Right lobe of liver (tissue), 6 donors: ENCODE data around the gene DDX52. TPM values are rescaled to one million over a fixed set of nuclear protein-coding genes. Genes with fewer than 3 reads are reported as not detected.

ENCODE experiments used
- ATAC-seq, 4 donors: fragments of 200-7000 bp; cut with Tn5 transposase; one replicate each; pipeline ENCODE4 v1.9.1; 2020; ENCODE audit warnings: mild to moderate bottlenecking in 4 of 4, moderate library complexity in 4 of 4
- DNase-seq, 3 donors: peaks; one replicate each; pipeline ENCODE4 v3.0.0-alpha.2; 2020
- H3K27ac ChIP-seq, 3 donors: fragments of 200-600 bp; one replicate each; pipeline ENCODE4 v1.8.0; 2022
- H3K27me3 ChIP-seq, 2 donors: fragments of 200-600 bp; one replicate each; pipeline ENCODE4 v1.8.0; 2022
- H3K36me3 ChIP-seq, 4 donors: fragments of 200-600 bp; sonication (generic) in 1 of 4; one replicate each; pipeline versions ENCODE4 v1.5.1 to v1.8.0; 2017 to 2022; ENCODE audit warnings: control low read depth in 1 of 4
- H3K4me1 ChIP-seq, 4 donors: fragments of 200-600 bp; sonication (generic) in 1 of 4; one replicate each; pipeline versions ENCODE4 v1.5.1 to v1.8.0; 2017 to 2022; ENCODE audit warnings: control low read depth in 1 of 4
- H3K4me3 ChIP-seq, 3 donors: fragments of 200-600 bp; one replicate each; pipeline ENCODE4 v1.8.0; 2022
- H3K9me3 ChIP-seq, 4 donors: fragments of 200-600 bp; sonication (generic) in 1 of 4; one replicate each; pipeline versions ENCODE4 v1.5.1 to v1.8.0; 2017 to 2022; ENCODE audit warnings: control low read depth in 1 of 4
- POLR2A ChIP-seq: fragments of 450-650 bp; IDR thresholded peaks from one replicate; pipeline ENCODE4 v1.6.1; 2017; ENCODE audit warnings: antibody characterized with exemption, mild to moderate bottlenecking
- WGBS: methylation state at CpG from one replicate; pipeline ENCODE4 v1.1.6; 2018; ENCODE audit warnings: low coverage, low lambda C conversion rate; ENCODE audit not compliant: insufficient coverage; ENCODE audit errors: missing lambda C conversion rate; 5-methylcytosine and 5-hydroxymethylcytosine counted together
- intact Hi-C, 2 donors: fragments of 100-400 bp; cut with DNase I; formaldehyde crosslinking; loops; one replicate each; pipeline versions ENCODE4 v1.11.2 to v1.14.1; 2022
- total RNA-seq, 6 experiments: library from RNA; depleted of rRNA in 2 of 6; stranded (reverse); fragments of >200 nt in 2 of 6; fragmentation: NEBNext Ultra II Directional in 3 of 6; extraction: Animal tissue kit (Norgen Biotek cat#: 25700) in 3 of 6; gene quantifications; one replicate each; pipeline versions ENCODE4 v1.1.0 to v1.2.4, GENCODE V29; 2016 to 2023
- TF ChIP-seq, protein P1 (sequence below), 4 donors: fragments of 200-600 bp in 3 of 4; fragments of 450-650 bp in 1 of 4; IDR thresholded peaks; one replicate each; pipeline versions ENCODE4 v1.5.1 to v1.8.0; 2016 to 2022; ENCODE audit warnings: antibody characterized with exemption in 4 of 4, mild to moderate bottlenecking in 2 of 4
- donor health status: DM: no; HTN: yes; CAD: no.
- donor health status: DM: no; HTN: no; CAD: no.
- donor health status: DM: no; HTN: no; CAD: no.
- donor health status: DM: no; HTN: yes; CAD: no.
- donor health status: DM: no; HTN: yes; CAD: no.

The DDX52 gene
- total RNA-seq, 6 experiments from 2014 or later, result 11.8 to 14.4 (median 13.1) TPM

- no peaks in the 10 kb centered on the region for H3K9me3 ChIP-seq
- ATAC-seq, result no peak
- intact Hi-C loops, result no loop called here
- TF ChIP-seq, protein P1, sequence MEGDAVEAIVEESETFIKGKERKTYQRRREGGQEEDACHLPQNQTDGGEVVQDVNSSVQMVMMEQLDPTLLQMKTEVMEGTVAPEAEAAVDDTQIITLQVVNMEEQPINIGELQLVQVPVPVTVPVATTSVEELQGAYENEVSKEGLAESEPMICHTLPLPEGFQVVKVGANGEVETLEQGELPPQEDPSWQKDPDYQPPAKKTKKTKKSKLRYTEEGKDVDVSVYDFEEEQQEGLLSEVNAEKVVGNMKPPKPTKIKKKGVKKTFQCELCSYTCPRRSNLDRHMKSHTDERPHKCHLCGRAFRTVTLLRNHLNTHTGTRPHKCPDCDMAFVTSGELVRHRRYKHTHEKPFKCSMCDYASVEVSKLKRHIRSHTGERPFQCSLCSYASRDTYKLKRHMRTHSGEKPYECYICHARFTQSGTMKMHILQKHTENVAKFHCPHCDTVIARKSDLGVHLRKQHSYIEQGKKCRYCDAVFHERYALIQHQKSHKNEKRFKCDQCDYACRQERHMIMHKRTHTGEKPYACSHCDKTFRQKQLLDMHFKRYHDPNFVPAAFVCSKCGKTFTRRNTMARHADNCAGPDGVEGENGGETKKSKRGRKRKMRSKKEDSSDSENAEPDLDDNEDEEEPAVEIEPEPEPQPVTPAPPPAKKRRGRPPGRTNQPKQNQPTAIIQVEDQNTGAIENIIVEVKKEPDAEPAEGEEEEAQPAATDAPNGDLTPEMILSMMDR (IDR thresholded peaks at IDR 0.05), result no peak
- no peak for TF ChIP-seq POLR2A
- no peak for DNase-seq
- H3K4me1 ChIP-seq, result no peaks in the 10 kb centered on the region
- no peaks in the 10 kb centered on the region for H3K27me3 ChIP-seq
- no peak overlapping the region for H3K4me3 ChIP-seq
- H3K27ac ChIP-seq, result no peak overlapping the region
- H3K36me3 ChIP-seq, result no peaks in the 10 kb centered on the region
- WGBS, result 67% methylated on average over 6 of the region's 6 CpGs
Measured at GRCh38 chr17:37604556-37604955, 38.7 kb downstream of the DDX52 start.

DNA sequence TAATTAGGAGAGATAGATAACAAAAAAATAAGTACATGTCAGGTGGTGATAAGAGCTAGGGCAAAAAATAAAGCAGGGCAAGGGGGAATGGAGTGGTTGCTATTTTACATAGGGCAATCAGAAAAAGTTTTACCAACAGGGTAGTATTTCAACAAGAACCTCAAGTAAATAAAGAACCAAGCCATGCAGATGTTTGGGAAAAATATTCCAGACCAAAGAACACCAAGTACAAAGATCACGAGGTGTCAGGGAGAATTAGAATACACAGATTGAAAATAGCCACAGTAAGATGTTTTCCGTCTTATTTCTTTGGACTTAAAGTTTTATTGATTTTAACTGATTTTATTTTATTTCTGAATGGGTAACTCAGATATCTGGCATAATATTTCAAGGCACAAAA, 45.1 kb downstream of the DDX52 start:
- intact Hi-C loops, result no loop called here
- H3K36me3 ChIP-seq, result peaks cover 0 to 28% (median 6%) of the 10 kb centered on the region in 4 donors
- WGBS, result 39% methylated on average over 2 of the region's 2 CpGs

GRCh38 chr17:37592291-37592690, 51.0 kb downstream of the DDX52 start:
- WGBS, result 62% methylated on average over 6 of the region's 6 CpGs
- Histone ChIP-seq H3K4me3 (no peak overlapping the region), H3K36me3 (peaks cover 0 to 32% (median 6%) of the 10 kb centered on the region in 4 donors), H3K27me3 (no peaks in the 10 kb centered on the region), H3K27ac (no peak overlapping the region), H3K4me1 (peaks cover 0 to 9% (median 0%) of the 10 kb centered on the region in 4 donors), H3K9me3 (no peaks in the 10 kb centered on the region)
- TF ChIP-seq, protein P1 (IDR thresholded peaks at IDR 0.05), result no peak
- no peak for TF ChIP-seq POLR2A
- ATAC-seq (no peak), DNase-seq (no peak)
- intact Hi-C loops, result no loop called here

More for the DNA sequence above, 45.1 kb downstream of the DDX52 start:
- Histone ChIP-seq H3K9me3 (no peaks in the 10 kb centered on the region), H3K4me3 (no peak overlapping the region), H3K27me3 (no peaks in the 10 kb centered on the region), H3K27ac (peak overlapping the region in 1 of 3 donors; percentile 11), H3K4me1 (peaks cover 0 to 8% (median 4%) of the 10 kb centered on the region in 4 donors)
- peak; percentile 28 to 62 (median 48) for ATAC-seq
- no peak for DNase-seq
- no peak for TF ChIP-seq POLR2A
- TF ChIP-seq, protein P1 (IDR thresholded peaks at IDR 0.05), result no peak

GRCh38 chr17:37585066-37585465, 58.2 kb downstream of the DDX52 start:
- Histone ChIP-seq H3K4me3 (no peak overlapping the region), H3K27me3 (no peaks in the 10 kb centered on the region), H3K4me1 (no peaks in the 10 kb centered on the region), H3K9me3 (no peaks in the 10 kb centered on the region), H3K36me3 (peaks cover 0 to 51% (median 10%) of the 10 kb centered on the region in 4 donors), H3K27ac (no peak overlapping the region)
- WGBS, result 75% methylated on average over 3 of the region's 3 CpGs
- DNase-seq (no peak), ATAC-seq (no peak)
- TF ChIP-seq POLR2A, result no peak
- TF ChIP-seq, protein P1 (IDR thresholded peaks at IDR 0.05), result no peak
- intact Hi-C loops, result no loop called here

- Histone ChIP-seq H3K27ac (no peak overlapping the region), H3K4me1 (no peaks in the 10 kb centered on the region), H3K4me3 (no peak overlapping the region), H3K27me3 (no peaks in the 10 kb centered on the region), H3K36me3 (peaks cover 0 to 36% (median 7%) of the 10 kb centered on the region in 4 donors), H3K9me3 (no peaks in the 10 kb centered on the region)
- DNase-seq, result no peak
- intact Hi-C loops, result no loop called here
- 95% methylated on average over 3 of the region's 3 CpGs for WGBS
- no peak for ATAC-seq
- TF ChIP-seq POLR2A, result no peak
- TF ChIP-seq, protein P1 (IDR thresholded peaks at IDR 0.05), result no peak
Measured at GRCh38 chr17:37576281-37576680, 67.0 kb downstream of the DDX52 start.
